D341Med (cell line): ENCODE results near the gene ZNF513.

Experiments
- DNase-seq: peaks from one replicate; pipeline ENCODE4 v3.0.0; 2012; ENCODE audit warnings: low spot score

Gene ZNF513

DNA sequence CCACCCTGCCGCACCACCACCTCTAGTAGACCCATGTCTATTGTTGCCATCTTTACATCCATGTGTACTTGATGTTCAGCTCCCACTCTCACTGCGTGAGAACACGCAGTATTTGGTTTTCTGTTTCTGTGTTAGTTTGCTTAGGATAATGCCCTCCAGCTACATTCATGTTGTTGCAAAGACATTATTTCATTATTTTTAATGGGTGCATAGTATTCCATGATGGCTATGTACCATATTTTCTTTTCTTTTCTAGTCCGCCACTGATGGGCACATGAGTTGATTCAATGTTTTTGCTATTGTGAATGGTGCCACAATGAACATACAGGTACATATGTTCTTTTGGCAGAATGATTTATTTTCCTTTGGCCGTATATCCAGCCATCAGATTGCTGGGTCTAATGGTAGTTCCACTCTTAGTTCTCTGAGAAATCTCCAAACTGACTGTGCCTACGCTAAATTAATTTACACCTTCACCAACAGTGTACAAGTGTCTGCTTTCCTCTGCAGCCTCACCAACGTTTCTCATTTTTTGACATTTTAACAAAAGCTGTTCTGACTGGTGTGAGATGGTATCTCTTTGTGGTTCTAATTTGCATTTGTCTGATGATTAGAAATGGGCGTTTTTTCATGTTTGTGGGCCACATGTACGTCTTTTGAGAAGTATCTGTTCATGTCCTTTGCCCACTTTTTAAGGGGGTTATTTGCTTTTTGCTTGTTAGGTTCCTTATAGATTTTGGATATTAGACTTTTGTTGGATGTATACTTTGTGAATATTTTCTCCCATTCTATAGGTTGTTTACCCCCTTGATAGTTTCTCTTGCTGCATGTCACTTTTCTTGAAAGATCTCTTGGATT, 10.5 kb upstream of the ZNF513 start:
- DNase-seq, result no peak

- DNase-seq, result peak; percentile 69
Measured at GRCh38 chr2:27381577-27382181, 1.1 kb upstream of the ZNF513 start.

DNA sequence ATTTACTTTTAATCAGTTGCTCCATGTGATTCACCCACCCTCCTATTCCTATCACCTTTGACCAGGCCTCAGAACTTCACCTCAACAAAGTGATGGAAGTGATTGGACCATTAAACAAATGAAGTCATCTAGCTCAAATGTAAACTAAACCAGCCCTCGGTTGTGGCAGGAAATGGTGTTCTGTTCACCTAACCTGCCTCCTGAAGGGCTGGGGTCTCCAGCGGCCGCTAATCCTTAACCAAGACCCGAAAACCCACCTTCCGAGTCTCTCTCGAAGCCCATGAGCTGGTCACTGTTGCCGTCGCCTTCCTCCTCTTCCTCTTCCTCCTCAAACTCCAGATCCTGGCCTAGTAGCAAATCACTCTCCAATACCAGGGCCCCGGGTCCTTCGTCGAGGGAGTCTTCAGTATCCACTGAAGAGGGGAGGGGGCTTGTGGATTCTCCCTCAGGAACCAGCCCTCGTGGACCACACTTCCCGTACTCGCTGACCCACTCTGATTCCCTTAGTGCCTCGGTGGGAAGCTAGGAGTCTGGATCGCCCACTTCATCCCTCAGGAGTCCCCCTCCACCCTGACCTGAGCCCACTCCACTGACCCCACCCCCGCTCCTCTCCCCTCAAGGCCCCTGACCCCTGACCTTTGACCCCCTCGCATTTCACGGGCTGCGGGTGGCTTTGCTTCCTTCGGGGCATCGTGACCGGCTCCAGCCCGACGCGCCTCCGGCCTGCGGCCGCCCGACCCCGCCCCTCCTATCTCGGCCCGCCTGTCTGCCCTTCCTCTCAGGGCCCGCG, 503 bp downstream of the ZNF513 start:
- no peak for DNase-seq

DNA sequence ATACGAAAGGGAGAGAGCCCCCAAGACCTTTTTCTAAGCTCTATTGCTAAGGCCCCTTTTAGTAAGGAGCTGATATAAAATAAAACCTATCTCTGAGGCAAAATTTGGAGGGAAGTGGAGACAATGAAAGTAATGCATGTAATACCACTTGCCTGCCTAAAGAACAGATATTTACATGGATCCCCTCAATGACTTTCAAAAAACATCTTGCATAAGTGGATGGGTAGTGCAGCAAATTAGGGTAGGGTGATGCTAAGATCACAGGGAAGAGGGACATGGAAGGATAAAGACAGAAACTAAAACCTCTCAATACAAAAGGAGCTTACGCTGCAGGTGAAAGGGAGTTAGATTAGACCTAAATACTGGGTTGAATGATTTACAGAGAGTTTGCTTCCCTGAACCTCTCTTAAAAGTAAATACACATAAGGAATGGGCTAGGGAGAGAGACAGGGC, 1.1 kb downstream of the ZNF513 start:
- no peak for DNase-seq

- no peak for DNase-seq
Measured at GRCh38 chr2:27378809-27379290, 1.7 kb downstream of the ZNF513 start.

DNA sequence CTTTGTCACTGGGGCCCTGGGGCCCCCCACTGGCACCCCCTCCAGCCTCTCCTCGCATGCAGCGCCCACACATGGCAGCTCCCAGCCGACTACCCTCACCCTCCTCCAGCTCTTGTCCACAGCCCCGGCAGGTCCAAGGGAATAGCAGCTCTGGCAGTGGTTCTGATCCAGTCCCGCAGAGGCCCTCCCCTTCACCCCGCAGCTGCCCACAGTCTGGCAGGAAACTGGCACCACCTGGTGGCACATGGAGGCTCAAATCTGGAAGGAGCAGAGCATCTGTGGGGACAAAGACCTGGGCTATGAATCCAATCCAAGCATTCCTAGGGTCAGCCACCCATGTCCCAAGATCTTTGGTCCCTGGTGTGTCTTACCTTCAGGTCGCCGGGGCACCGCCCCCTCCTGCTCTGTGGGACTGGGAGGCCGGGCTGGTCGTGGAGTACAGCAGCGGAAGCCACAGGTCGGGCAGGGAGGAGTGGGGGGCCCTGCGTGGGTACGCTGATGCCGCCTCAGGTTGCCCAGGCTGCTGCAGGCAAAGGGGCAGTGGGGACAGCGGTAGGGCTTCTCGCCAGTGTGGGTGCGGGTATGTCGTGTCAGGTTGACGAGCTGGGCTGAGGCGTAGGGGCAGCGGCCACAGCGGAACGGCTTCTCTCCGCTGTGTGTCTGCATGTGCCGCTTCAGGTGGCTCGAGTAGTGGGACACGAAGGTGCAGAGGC, 2.3 kb downstream of the ZNF513 start:
- DNase-seq, result peak; percentile 46

- DNase-seq, result no peak
Measured at GRCh38 chr2:27377618-27378095, 2.9 kb downstream of the ZNF513 start.

- no peak for DNase-seq
Measured at GRCh38 chr2:27376866-27377617, 3.5 kb downstream of the ZNF513 start.

- DNase-seq, result no peak
Measured at GRCh38 chr2:27376151-27376865, 4.2 kb downstream of the ZNF513 start.

DNA sequence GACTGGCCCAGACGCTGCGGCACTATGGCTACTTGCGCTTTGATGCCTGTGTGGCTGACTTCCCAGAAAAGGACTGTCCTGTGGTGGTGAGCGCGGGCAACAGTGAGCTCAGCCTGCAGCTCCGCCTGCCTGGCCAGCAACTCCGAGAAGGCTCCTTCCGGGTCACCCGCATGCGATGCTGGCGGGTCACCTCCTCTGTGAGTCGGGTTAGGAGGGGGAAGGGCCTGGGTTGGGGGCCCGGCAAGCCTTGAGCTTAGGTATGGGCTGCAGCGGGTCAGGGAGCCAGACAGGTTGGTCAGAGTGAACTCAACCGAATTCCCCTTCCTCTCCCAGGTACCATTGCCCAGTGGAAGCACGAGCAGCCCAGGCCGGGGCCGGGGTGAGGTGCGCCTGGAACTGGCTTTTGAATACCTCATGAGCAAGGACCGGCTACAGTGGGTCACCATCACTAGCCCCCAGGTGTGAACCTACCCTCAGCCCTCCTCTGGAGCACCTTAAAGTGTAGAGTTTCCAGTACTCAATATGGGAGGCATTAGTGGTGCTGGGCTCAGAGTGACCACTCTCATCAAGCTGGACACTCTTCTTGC, 4.9 kb downstream of the ZNF513 start:
- no peak for DNase-seq

DNA sequence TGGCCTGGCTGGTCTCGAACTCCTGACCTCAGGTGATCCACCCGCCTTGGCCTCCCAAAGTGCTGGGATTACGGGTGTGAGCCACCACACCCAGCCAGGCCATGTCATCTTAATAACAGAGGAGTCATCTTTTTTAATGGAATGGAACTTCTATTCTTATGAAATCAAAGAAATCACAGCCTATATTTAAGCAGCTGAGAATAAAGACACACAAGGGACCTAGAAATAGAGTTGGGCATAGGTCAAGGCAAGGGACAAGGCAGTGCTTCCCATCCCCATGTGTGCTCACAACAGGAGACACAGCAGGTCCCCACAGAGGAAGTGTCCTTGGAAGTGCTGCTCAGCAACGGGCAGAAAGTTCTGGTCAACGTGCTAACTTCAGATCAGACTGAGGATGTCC, 7.0 kb downstream of the ZNF513 start:
- no peak for DNase-seq

DNA sequence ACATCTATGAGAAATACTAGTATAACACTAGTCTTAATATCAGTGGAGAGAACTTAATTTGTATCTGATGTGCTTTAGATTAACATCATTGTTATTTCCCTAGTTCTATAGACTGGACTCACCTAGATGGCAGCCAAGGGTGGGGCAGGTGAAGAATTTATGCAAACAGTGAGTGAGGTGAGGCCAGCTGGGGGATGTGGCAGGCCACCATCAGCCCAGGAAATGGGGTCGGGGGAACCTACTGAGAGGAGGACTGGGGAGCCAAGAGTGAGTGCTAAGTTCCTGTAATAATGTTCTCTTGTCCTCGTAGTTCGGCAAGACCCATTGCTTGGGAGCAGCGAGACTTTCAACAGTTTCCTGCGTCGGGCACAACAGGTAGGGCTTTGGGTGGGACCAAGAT, 7.6 kb downstream of the ZNF513 start:
- DNase-seq, result no peak

DNA sequence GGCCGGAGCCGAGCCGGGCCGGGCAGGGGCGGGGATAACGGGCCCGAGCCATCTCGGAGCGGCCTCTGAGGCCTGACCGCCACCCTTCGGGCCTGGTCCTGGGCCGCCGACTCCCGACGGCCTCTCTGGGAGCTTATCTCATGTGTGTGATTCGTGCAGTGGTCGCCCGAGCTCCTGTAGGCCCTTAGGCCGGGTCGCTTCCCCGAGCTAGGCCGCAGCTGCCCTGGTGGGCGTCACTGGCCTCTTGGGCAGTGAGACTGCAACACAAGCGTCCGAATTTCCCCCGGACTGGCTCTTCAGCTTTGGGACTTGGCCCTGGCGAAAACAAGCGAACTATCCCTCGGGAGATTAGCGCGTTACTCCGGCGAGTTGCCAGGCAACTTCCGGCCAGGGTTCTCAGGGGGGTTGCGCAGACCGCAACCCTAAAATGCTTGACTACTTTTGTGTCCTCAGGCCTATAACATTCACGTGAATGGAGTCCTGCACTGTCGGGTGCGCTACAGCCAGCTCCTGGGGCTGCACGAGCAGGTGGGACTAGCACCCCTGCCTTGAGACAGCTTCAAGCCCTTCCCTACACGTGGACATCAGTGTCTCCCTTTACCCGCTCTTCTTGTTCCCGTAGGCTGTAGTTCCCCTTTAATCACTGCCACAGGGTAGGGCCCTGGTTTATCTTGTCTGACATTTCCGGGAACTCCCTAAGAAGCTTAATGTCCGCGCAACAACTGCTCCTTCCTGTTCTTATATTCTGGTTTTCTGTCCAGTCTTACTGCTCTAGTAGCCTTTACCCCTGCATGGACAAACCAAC, 9.5 kb downstream of the ZNF513 start:
- DNase-seq, result peak; percentile 48

- peak; percentile 93 for DNase-seq
Measured at GRCh38 chr2:27370026-27370815, 10.3 kb downstream of the ZNF513 start, which contains the start of the genes EIF2B4 and SNX17. Gene EIF2B4, minus strand, starts transcription at chr2:27370338. Its CDS starts 24 bp downstream, at chr2:27370314. Gene SNX17, plus strand, starts transcription at chr2:27370616. Its CDS starts 128 bp downstream, at chr2:27370744.

GRCh38 chr2:27369471-27370025, 11.0 kb downstream of the ZNF513 start:
- DNase-seq, result no peak

DNA sequence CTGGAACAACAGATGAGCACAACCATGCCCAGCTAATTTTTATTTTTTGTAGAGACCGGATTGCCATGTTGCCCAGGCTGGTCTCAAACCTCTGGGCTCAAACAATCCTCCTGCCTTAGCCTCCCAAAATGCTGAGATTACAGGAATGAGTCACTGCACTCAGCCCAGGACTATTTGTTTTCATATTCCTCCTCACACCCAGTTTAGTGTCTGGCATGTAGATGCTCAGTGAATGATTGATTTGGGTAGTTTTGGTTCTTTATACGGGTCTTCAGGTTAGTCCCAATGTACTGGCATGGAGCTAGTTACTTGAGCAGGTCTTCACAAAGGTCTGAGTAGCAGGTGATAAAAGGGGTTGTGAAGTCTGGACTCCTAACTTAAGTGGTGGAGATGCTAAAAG, 16.6 kb downstream of the ZNF513 start:
- DNase-seq, result no peak

GRCh38 chr2:27362678-27363420, 17.7 kb downstream of the ZNF513 start:
- no peak for DNase-seq
